ENCODE results near the gene UBIAD1.
"Not testable (repeated sequence)": the region's sequence is repeated elsewhere in the genome, so short reads cannot be mapped to it uniquely, and the experiment has no call there.

The UBIAD1 gene

DNA sequence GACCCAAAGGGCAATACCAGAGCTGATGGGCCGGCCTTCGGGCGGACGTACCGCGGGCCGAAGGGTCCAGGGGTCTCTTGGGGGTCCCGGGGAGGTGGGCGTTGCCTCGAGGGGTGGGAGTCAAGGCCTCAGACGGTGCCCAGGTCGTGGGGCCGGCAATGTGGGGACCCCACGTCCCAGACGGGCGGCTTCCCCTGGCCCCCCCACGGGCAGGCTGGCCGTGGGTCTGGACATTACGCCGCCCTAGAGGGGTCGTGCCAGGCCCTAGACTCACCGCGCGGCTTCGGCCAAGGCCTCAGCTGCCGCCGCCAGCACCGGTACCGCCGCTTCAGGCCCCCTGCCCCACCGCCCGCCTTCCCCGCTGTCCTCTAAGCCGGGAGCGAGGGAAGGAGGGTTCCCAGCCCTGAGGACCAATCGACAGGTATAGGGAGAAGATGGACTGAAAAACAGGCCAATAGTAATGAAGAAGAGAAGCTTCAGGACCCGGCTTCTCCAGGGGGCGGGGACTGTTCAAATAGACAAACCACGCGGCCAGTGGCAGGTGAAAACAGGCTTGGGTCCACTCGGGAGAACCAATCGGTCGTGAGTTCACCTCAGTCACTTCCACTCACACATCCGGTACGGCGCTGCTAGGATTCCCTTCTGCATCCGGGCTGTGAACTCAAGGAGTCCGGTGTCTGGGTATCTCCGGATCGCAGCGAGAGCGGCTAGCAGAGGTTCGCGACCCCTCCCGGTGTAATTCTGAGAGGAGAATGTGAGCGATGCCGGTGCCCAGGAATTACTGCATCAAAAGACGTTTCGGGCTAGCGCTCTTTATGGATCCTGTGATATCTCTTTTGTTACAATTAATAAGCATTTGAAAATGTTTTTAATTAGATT, 10.6 kb upstream of the UBIAD1 start, which contains the start of gene MTOR:
TSS of gene MTOR (minus strand) at position 381 of the 879 bp plus-strand sequence. CDS start 3,142 bp downstream, outside the sequence.
- H3K27ac ChIP-seq = peak within 1 kb of the TSS; percentile 64
- peak; percentile 100 for DNase-seq (ENCODE audit: low spot score)
- POLR2A ChIA-PET (ENCODE audit: low non-redundant PET) = interaction anchor here (0.6 to 1.4 kb wide), 3 partner anchors 11 to 666 kb away, joined by 3 to 9 read pairs (median 5); partner anchors contain the start of gene UBIAD1
- 0 out of 2 replicates have a peak, but pooled peaks have one; percentile 15 for TF ChIP-seq CTCF (conservative IDR thresholded peaks at IDR 0.05; ENCODE audit: low read depth)
- CTCF ChIA-PET = interaction anchor here (0.5 to 2.1 kb wide), 5 partner anchors 9 to 1209 kb away, joined by 3 to 6 read pairs (median 3); no protein-coding TSS in a partner anchor

DNA sequence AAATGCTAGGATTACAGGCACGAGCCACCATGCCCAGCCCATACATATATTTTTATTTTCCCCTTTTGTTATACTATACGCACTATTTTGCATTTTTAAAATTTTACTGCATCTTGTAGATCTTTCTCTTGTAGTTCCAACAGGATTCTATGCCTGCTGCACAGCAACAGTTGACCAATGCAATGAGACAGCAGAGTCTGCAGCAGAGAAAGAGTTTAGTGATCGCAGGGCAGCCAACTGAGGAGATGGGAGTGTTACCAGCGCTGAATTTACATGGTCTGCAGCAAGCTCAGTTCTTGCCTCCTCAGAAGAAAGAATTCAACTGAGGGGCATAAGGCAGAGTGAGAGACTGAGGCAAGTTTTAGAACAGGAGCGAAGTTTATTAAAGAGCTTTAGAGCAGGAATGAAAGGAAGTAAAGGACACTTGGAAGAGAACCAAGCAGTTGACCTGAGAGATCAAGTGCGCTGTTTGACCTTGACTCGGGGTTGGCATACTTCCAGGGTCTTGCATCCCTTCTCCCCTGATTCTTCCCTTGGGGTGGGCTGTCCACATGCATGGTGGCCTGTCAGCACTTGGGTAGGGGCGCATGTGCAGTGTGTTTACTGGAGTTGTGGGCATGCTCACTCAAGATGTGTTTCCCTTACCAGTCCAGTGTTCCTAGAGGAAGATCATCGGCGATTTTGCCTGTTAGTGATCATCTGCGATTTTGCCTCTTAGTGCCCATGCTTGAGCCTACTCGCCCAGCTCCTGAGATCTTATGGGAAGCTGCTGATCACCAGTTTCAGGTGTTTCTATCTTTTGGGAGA, 6.5 kb upstream of the UBIAD1 start:
- TF ChIP-seq CTCF (conservative IDR thresholded peaks at IDR 0.05; ENCODE audit: low read depth) = no peak
- H3K27ac ChIP-seq = no peak overlapping the region
- no peak for DNase-seq (ENCODE audit: low spot score)
- ChIA-PET POLR2A (ENCODE audit: low non-redundant PET) (no interaction called here), CTCF (interaction anchor here (1.5 kb wide), 1 partner anchor 228 kb away, joined by 3 read pairs; no protein-coding TSS in a partner anchor)

GRCh38 chr1:11267350-11268337, 5.4 kb upstream of the UBIAD1 start:
- H3K27ac ChIP-seq; DNase-seq (ENCODE audit: low spot score); POLR2A ChIA-PET (ENCODE audit: low non-redundant PET): not testable (repeated sequence)
- CTCF ChIA-PET = interaction anchor here (1.5 kb wide), 1 partner anchor 229 kb away, joined by 3 read pairs; no protein-coding TSS in a partner anchor

DNA sequence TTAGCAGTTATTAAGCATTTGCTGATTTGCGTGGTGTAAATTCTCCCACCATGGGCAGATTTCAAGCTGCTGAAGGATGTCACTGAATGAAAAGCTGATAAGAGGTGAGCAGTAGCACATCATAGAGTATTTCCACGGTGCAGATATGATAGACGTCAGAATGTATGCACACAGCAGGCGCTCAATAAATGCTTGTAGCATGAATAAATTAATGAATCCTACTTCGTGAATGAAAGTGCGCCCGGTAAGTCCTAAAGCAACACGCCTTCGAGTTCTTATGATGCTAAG, 510 bp upstream of the UBIAD1 start:
- ChIA-PET CTCF (interaction anchor here (0.5 to 1.6 kb wide), 3 partner anchors 369 to 505 kb away, joined by 3 to 4 read pairs (median 4); partner anchors contain the start of gene FBXO6), POLR2A (ENCODE audit: low non-redundant PET) (interaction anchor here (0.5 to 1.6 kb wide), 2 partner anchors 9 to 10 kb away, joined by 4 to 9 read pairs; partner anchors contain the start of gene MTOR)
- H3K27ac ChIP-seq = peak overlapping the region; percentile 86
- no peak for TF ChIP-seq CTCF (conservative IDR thresholded peaks at IDR 0.05; ENCODE audit: low read depth)
- DNase-seq (ENCODE audit: low spot score) = no peak

DNA sequence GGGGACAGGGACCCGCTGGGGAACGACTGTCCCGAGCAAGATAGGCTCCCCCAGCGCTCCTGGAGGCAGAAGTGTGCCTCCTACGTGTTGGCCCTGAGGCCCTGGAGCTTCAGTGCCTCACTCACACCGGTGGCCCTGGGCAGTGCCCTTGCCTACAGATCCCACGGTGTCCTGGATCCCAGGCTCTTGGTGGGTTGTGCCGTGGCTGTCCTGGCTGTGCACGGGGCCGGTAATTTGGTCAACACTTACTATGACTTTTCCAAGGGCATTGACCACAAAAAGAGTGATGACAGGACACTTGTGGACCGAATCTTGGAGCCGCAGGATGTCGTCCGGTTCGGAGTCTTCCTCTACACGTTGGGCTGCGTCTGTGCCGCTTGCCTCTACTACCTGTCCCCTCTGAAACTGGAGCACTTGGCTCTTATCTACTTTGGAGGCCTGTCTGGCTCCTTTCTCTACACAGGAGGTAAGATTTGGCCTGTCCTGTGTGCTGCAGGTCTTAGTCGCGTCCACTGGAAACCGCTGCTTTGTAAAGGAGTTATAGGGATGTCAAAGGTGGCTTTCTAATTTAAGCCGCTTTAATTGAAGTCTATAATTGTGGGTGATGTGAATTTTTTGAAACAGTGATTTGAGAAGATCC, 717 bp downstream of the UBIAD1 start:
- CTCF ChIA-PET = interaction anchor here (0.7 to 1.2 kb wide), 4 partner anchors 9 to 851 kb away, joined by 3 to 4 read pairs (median 3); no protein-coding TSS in a partner anchor
- H3K27ac ChIP-seq = peak overlapping the region; percentile 86

More for the DNA sequence above, 717 bp downstream of the UBIAD1 start:
- TF ChIP-seq CTCF (conservative IDR thresholded peaks at IDR 0.05; ENCODE audit: low read depth) = no peak
- no peak for DNase-seq (ENCODE audit: low spot score)
- POLR2A ChIA-PET (ENCODE audit: low non-redundant PET) = interaction anchor here (1.6 kb wide), 1 partner anchor 11 kb away, joined by 9 read pairs; the partner anchor contains the start of gene MTOR
